Stimulated activated CD4-positive, alpha-beta T cell treated with anti-CD3 and anti-CD28 coated beads, Interleukin-1b, Interleukin-23, amount 100 ng/mL, for 1 hour (primary cell): ENCODE results near the gene NRL.
A peak's percentile ranks its signal among the peaks of the same experiment; 100 is the strongest.

Experiments used
- DNase-seq, 2 donors: peaks; one replicate each; pipeline ENCODE4 v3.0.0-alpha.2; 2020; ENCODE audit warnings: low read depth in 2 of 2

The NRL gene

DNA sequence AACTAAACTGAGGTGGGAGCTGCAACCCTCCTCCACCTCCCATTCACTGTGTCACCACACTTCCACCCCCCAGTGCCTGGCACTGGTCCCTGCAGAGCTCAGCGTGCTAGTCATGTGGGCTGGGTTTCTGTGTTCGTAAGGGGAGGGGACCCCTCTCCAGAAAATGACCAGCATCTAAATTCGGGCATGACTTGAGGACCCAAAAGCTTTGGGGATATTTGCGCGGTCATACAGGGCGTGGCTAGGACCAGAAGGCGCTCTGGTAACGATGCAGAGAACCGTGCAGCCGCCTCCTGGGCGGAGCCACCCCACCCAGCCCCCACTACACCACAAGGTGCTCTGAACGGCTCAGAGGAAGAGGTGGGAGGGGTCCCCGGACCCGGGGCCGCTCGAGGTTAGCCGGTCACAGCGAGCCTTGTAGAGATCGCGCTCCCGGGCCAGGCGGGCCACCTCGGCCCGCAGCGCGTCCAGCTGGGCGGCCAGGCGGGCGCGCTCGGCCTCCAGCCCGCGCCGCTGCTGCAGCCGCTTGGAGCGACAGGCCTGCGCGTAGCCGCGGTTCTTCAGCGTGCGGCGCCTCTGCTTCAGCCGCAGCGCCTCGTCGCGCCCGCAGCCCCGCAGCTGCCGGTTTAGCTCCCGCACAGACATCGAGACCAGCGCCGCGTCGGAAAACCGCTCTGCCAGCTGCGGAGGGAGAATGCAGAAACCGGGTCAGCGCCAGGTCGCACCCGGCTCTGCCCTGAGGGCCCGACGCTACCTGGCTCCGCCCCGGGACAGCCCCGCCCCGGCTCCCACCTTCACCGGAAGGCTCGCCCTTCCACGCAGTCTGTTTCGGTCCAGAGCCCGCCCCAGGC, 33.6 kb downstream of the NRL start:
- peak; percentile 9 to 39 for DNase-seq

DNA sequence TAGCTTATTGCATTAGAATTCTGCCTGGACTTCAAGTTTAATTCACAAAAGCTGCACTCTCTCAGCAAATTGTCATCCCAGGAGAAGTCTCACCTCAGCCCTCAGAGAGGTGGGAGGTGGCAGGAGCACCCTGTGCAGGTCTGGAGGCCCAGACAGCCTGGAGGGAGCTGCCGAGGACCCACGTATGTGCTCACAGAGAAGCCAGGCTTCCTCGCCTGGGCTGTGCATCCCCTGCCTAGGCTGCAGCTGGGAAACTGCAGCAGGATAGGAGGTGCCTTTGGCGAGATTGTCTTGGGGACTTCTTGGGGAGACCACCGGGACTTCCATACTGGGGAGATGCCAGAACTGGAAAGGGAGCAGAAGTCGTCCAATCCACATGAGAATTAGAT, 34.6 kb downstream of the NRL start:
- DNase-seq, result no peak

DNA sequence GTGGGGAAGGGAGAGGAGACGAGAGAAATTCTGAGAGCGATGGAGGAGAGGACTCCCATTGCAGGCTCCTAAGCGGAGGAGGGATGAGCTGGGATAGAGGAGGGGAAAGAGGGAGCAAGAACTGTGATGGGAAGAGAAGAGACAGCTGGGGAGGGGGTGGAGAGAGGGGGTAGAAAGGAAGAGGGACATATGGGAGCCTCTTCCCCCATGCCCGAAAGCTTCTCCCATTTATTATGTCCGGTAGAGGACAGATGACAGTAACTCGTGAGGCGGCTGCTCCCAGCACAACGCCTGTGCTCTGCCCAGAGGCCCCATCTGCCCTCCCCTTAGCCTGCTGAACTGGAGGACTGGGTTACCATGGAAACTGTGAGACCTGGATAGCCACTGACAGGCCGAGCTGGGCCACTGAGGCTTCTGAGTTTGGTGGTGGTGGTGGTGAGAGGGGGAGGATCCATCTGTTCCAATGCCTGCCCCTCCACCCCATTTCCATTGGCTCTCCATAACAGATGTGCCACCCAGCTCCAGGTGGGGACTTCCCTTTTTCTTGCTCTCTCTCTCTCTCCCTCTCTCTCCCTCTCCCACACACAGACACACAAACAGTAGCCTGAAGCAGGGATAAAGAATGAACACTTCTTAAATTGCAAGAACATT, 35.1 kb downstream of the NRL start:
- no peak for DNase-seq

DNA sequence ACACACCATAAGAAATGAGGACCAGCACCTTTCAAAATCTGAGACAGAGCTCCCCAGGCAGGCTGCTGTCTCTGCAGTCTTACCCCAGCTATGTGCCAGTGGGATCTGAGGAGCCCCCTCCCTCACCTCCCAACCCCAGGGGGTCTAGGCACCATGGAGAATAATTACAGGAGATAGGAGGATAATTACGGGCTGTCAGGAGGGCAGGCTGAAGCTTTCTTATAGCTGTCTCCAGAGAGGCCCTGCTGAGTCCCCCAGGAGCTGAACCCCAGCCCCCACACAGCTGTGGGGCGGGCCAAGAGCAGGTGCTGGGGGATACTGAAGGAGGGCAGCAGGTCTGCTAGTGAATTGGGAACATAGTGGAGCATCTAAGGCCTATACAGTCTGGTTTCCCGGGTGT, 36.6 kb downstream of the NRL start:
- no peak for DNase-seq

DNA sequence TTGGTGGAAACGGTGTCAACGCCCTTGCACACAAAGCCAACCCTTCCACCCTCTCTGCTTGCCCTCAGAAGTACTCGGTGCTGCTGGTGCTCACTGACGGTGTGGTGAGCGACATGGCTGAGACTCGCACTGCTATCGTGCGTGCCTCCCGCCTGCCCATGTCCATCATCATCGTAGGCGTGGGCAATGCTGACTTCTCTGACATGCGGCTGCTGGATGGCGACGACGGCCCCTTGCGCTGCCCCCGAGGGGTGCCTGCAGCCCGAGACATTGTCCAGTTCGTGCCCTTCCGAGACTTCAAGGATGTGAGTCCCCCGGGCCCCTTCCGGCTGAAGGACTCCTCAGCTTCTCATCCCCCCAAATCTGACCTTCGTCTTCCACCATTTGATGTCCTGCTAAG, 37.7 kb downstream of the NRL start:
- no peak for DNase-seq

DNA sequence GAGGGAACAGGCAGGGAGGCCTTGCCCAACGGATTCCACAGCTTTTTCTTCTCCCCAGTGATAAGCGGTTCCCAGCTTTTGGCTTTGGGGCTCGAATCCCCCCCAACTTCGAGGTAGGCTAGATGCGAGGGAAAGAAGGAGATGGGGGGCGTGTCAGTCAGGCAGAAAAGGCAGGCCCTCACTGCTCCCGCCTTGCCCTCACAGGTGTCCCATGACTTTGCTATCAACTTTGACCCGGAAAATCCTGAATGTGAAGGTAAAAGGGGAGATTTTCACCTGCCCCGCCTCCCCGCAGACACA, 38.5 kb downstream of the NRL start:
- no peak for DNase-seq

DNA sequence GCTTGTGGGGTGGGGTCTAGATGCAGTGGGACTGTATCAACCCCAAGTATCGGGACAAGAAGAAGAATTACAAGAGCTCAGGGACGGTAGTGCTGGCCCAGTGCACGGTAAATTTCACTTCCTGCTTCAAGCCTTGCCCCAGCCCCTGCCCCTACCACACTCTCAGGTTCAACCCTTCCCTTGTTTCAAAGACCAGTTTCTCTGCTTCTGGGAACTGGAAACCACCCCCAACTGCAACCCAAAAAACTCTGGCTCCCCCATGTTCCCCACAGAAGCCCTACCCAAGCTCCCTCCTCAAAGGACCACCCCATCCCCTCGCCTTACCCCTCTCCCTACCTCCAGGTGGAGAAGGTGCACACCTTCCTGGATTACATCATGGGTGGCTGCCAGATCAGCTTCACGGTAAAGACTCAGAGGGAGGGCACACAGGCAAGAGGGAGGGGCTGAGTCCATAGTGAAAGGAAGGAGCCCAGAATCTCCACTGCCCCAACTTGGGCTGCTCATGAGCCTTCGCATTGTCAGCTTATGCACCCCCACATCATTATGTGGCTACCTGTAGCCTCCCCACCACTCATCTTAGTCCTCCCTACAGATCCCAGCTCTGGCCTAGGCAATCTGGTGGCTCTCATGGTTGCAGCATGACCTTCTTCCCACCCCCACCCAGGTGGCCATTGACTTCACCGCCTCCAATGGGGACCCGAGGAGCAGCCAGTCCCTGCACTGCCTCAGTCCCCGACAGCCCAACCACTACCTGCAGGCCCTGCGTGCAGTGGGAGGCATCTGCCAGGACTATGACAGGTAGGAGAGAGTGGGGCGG, 39.1 kb downstream of the NRL start:
- no peak for DNase-seq

DNA sequence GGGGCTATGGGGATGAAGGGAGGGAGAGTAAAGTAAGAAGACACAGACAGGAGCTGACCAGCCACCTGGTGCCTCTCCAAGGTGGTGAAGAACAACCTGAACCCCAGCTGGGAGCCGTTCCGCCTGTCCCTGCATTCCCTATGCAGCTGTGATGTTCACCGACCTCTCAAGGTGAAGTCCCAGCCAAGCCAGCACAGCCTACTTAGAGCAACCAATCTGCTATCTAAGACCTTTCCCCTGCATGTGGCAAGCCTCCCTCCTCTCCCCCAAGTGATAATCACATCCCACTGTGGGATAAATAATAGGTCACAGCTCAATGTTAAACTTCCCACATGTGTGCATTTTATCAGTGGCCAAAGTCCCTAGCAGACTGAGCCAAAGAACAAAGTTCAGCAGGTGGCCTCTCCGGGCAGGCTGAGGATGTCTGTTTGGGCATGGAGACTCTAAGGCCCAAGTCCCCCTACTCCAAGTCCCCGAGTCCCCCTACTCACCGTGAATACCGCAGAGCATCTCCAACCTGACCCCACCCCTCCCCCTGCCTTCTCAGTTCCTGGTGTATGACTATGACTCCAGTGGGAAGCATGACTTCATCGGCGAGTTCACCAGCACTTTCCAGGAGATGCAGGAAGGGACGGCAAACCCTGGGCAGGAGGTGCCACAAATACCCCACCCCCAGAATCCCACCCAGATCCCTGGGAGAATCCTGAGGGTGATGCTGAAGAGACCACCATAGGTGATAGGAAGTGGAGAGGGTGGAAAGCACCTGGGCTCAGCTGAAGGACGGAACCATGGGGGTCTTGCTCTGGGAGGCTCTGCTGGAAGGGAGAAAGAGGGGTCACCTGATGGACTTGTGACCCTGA, 39.9 kb downstream of the NRL start:
- no peak for DNase-seq

DNA sequence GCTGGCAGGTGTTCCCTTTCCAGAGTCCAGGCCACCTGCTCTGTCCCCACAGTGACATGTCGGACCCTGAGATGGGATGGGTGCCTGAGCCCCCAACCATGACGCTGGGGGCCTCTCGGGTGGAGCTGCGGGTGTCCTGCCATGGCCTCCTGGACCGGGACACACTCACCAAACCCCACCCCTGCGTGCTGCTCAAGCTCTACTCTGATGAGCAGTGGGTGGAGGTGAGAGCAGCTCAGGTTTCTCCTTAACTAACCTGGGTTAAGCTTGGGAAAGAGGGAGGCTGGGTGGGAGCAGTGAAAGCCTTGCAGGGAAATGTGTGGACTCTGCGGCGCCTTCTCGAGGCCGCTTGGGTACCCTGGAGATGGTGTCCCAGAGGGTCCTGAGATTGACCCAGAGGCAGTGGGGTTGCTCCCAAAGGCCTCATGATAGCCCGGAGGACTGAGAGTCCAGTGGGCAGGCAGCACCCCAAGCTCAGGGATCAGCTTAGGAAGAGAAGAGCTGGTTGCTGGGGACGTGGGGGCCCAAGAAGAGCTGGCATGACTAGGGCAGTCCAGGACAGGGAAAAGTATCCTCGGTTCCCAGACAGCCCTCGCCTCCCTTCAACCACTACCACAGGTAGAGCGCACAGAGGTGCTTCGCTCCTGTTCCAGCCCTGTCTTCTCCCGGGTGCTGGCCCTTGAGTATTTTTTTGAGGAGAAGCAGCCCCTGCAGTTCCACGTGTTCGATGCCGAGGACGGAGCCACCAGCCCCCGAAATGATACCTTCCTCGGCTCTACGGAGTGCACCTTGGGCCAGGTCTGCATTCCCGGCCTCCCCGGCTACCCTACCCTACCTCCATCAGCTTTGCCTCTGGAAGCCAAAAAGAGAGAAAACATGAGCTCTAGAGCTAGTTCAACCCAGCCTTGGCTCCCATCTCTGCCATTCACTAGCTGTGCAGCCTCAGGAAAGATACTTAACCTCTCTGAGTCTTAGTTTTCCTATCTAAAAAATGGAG, 41.6 kb downstream of the NRL start:
- DNase-seq, result no peak

DNA sequence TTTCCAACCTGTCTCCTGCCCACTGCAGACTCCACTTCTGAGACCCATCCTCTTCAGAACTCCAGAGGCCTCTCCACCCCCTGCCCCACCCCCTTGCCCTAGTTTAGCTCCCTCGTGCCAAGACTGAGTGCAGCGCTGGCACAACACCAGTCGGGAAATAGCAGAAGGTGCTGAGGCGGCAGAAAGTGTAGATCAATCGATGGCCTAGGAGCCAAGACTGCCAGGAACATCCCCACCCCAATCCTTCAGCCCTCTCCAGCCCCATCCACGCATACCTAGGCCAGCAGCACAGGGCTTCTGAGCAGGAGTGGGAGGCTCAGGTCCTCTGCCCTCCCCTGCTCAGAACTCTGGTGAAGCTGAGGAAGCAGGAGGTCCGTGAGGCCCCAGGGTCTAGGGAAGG, 42.3 kb downstream of the NRL start:
- no peak for DNase-seq

DNA sequence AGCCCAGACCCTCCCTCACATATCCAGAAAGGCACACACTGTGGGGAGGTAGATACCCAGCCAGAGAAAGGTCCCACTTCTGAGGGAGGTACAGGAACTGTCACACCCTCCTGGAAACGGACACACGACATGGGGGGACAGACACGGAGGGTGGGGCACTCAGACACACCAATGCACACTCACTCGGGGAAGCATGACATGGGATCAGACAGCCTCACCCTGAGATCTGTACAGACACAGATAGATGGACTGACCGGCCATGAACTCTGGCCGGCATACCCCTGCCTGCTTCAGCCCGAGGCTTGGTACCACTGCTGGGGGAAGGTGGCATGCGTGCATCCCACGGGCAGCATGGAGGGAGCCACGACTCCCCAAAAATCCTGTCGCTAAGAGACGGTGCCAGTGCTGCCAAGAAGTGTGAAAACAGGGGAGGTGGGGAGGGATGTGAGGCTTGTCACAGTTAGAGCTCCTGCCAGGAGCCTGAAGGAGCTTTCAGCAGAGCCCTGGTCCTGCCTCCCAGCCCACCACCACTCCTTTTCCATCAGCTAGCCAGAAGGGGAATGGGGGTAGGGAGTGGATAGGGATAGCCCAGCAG, 42.8 kb downstream of the NRL start:
- DNase-seq, result no peak

DNA sequence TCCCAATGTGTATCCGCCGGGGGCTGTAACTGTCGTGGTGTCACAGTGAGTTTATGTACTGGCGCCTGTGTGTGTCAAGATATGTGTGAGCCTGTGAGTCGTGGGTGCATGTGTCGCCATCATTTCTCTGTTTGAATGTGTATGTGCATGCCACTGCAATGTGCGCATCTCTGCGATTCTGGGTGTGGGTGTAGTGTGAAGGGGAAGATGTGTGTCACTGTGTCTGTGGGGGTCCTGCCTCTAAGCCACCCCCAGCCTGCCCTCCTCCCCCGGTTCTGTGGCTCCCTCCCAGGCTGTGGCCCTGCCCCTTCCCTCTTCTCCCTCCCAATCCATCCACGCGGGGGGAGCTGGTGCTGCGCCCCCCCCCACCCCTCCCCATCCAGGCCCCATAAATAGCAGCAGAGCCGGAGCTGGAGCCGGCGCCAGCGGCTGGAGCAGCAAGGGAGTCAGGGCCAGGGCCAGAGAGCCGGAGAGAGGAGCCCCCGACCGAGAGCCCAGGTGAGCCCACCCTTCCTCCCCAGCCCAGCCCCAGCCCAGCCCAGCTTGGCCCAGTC, 43.5 kb downstream of the NRL start, which contains the start of gene CPNE6:
TSS of gene CPNE6 (plus strand) at position 419 of the 554 bp plus-strand sequence. CDS start 1,375 bp downstream, outside the sequence.
- DNase-seq, result no peak

DNA sequence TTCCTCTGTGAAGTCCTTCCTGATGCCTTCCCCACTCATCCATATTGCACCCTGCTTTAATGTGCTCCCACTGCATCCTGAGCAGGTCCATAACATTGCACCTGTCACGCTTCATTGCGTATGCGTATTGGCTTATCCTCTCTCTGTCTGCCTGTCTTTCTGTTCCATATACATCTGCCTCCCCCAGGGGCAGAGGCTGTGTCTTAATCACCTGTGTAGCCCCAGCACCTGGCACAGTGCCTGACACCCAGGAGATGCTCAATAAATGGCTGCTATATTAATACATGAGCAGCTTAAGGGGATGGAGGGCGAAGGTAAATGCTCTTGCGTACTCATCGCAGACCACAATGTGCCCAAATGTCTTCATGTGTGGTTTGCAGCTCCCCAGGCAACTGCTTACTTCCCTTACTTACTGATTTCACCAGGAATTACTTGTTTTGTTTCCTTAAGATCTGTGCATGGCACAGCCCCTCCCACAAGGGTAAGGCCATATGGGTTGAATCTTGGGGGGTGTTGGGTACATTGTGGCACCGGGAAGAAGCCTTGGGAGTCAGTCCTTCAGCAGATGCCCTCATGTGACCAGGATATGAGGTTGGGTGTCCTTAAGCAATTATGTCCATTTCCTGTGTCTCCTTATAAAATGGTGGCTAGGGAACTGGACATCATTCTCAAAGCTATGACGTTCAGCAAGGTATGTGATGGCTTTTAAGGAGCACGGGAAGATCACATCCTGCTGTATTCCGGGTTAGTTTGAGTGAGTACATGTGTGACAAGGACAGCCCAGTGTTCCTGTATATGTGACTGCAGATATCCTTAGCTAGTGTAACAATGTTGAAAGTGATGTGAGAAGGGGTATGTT, 44.2 kb downstream of the NRL start:
- no peak for DNase-seq

DNA sequence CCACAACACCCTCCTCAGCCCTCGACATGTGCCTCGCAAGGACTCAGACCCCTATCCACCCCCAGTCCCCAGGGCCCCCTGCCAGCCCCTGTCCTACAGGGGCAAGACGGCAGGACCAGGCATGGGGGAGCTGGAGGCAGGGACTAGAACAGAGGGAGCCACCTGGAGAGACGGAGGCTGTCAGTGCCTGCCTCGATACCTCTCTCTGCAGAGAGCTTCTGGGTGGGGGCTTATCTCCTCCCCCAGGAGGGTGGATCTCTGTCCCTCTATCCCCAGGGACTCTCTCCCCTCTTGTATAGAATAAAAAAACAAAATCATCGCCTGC, 45.4 kb downstream of the NRL start:
- no peak for DNase-seq

DNA sequence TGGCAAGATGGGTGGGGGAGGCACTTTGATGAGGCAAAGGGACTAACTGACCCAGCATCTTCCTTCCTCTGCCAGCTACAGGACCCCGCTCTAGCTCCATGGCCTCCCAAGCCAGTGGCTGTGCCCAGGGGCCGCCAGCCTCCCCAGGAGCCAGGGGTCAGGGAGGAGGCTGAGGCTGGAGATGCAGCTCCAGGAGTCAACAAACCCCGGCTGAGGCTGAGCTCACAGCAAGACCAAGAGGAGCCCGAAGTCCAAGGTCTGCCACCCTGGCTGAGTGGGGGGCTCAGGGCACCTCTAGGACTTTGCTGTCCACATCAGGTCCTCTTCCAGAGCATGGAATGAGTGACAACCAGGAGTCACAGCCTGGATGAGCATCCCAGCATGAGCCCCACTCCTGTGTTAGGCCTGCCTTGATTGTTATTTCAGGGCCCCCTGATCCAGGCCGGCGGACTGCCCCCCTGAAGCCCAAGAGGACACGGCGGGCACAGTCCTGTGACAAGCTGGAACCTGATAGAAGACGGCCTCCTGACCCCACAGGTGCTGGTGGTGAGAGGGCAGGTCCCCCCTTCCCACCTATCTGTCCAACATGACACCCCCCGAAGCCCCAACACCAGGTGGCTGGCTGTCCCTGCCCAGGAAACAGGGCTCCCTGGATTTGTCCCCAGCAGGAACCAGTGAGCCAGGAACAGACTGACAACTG, 45.9 kb downstream of the NRL start:
- DNase-seq, result no peak

DNA sequence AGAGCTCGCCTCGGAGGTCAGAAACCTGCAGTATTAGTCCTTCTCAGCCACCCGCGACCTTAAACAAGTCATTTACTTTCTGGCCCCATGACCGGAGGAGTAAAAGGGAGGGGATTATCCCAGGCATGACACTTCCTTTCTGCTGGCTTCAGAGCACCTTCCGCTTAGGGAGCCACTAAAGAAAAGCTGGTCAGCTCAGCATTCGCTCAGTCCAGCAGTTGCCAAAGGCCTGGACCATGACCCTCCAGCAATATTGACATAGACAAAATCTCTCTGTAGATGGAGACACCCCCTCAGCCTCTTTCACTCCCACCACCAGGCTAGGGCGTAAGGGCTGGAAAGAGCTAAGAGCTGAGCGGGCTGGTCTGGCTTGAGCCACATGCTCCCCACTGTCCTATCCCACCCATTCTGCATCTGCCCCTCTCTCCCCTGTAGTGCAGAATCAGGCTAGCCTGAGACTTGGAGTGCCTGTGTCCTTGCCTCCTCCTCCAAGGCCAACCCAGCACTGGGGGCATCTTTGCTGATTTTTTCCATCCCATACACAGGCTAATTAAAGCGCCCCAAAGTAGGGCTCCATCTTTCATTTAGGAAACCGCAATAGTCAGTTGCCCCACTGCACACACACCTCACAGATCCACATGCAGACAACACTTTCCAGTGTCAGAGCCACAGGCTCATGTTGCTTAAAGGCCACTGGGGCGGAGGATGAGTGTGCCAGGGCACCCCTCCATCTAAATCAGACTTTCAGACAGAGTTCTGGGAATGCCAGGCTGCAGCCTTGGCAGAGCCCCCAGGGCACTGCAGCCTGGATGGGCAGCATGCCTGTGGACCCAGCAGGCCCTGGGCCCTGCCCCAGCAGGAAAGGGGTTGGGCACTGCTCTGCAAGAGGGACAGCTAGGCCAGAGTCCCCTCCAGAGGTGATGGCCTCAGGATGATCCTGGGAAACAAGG, 47.3 kb downstream of the NRL start:
- DNase-seq, result no peak

DNA sequence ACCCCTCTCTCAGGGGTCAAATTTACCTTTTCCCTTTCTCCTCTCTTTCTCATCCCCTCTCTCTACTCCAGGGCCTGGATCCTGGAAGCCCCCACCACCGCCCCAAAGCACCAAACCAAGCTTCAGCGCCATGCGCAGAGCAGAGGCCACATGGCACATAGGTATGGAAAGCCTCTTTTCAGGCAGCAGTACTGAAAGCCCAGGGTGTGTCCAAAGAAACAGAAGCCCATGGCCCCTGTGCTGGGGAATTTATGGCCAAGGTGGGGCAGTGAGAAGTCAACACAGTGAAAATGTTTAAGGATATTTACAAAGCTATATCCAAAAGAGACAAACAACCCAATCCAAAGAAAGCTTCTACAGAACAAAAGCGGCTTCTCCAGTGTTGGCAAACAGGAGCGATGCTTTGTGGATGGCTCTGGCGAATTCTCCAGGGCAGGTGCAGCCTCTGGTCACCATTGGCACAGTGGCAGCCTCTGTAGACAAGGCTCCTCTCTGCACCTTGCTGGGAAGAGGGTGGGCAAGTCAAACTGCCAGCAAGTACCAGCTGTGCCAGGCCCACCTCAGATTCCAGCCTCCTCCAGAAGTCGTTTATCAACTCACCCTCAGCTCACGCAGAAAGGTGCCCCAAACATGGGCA, 48.1 kb downstream of the NRL start:
- no peak for DNase-seq
